ENCODE measurements around the gene PAPPA.

DNA sequence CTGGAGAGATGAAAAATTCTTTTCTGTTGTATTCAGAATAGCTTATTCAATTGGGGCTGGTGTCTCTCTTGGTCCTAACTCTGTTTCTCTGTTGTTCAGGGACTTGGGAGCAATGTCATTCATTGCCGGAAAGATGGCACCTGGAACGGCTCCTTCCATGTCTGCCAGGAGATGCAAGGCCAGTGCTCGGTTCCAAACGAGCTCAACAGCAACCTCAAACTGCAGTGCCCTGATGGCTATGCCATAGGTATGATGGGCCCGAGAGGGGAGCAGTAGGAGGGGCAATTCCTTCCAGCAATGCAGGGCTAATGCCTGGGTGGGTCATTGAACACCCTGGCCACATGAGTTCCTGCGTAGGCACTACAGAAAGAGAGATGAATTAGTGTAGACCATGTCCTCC lies 208.9 kb downstream of the PAPPA start:
- TF ChIP-seq, protein P1, sequence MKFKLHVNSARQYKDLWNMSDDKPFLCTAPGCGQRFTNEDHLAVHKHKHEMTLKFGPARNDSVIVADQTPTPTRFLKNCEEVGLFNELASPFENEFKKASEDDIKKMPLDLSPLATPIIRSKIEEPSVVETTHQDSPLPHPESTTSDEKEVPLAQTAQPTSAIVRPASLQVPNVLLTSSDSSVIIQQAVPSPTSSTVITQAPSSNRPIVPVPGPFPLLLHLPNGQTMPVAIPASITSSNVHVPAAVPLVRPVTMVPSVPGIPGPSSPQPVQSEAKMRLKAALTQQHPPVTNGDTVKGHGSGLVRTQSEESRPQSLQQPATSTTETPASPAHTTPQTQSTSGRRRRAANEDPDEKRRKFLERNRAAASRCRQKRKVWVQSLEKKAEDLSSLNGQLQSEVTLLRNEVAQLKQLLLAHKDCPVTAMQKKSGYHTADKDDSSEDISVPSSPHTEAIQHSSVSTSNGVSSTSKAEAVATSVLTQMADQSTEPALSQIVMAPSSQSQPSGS (CRISPR knock-in tag; IDR thresholded peaks at IDR 0.05; ENCODE audit: borderline replicate concordance, low read depth): no peak
- TF ChIP-seq HMGA2 (CRISPR knock-in tag; IDR thresholded peaks at IDR 0.05) (no peak), TEAD4 (CRISPR knock-in tag; IDR thresholded peaks at IDR 0.05) (no peak), ESRRA (CRISPR knock-in tag; IDR thresholded peaks at IDR 0.05; ENCODE audit: borderline replicate concordance) (no peak)
- TF ChIP-seq, protein P2, sequence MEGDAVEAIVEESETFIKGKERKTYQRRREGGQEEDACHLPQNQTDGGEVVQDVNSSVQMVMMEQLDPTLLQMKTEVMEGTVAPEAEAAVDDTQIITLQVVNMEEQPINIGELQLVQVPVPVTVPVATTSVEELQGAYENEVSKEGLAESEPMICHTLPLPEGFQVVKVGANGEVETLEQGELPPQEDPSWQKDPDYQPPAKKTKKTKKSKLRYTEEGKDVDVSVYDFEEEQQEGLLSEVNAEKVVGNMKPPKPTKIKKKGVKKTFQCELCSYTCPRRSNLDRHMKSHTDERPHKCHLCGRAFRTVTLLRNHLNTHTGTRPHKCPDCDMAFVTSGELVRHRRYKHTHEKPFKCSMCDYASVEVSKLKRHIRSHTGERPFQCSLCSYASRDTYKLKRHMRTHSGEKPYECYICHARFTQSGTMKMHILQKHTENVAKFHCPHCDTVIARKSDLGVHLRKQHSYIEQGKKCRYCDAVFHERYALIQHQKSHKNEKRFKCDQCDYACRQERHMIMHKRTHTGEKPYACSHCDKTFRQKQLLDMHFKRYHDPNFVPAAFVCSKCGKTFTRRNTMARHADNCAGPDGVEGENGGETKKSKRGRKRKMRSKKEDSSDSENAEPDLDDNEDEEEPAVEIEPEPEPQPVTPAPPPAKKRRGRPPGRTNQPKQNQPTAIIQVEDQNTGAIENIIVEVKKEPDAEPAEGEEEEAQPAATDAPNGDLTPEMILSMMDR (IDR thresholded peaks at IDR 0.05): no peak
- TF ChIP-seq, protein P3, sequence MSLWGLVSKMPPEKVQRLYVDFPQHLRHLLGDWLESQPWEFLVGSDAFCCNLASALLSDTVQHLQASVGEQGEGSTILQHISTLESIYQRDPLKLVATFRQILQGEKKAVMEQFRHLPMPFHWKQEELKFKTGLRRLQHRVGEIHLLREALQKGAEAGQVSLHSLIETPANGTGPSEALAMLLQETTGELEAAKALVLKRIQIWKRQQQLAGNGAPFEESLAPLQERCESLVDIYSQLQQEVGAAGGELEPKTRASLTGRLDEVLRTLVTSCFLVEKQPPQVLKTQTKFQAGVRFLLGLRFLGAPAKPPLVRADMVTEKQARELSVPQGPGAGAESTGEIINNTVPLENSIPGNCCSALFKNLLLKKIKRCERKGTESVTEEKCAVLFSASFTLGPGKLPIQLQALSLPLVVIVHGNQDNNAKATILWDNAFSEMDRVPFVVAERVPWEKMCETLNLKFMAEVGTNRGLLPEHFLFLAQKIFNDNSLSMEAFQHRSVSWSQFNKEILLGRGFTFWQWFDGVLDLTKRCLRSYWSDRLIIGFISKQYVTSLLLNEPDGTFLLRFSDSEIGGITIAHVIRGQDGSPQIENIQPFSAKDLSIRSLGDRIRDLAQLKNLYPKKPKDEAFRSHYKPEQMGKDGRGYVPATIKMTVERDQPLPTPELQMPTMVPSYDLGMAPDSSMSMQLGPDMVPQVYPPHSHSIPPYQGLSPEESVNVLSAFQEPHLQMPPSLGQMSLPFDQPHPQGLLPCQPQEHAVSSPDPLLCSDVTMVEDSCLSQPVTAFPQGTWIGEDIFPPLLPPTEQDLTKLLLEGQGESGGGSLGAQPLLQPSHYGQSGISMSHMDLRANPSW (CRISPR knock-in tag; conservative IDR thresholded peaks at IDR 0.05; ENCODE audit: low read depth): no peak
- TF ChIP-seq, protein P4, sequence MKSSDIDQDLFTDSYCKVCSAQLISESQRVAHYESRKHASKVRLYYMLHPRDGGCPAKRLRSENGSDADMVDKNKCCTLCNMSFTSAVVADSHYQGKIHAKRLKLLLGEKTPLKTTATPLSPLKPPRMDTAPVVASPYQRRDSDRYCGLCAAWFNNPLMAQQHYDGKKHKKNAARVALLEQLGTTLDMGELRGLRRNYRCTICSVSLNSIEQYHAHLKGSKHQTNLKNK (CRISPR knock-in tag; IDR thresholded peaks at IDR 0.05): no peak

All from WTC11 (cell line).